Measurements from ENCODE around the gene TOP3A. TPM values are rescaled to one million over a fixed set of nuclear protein-coding genes. Genes with fewer than 3 reads are reported as not detected.

TOP3A gene
- total RNA-seq, 2 experiments from 2014 or later: 61.5 to 61.7 TPM

DNA sequence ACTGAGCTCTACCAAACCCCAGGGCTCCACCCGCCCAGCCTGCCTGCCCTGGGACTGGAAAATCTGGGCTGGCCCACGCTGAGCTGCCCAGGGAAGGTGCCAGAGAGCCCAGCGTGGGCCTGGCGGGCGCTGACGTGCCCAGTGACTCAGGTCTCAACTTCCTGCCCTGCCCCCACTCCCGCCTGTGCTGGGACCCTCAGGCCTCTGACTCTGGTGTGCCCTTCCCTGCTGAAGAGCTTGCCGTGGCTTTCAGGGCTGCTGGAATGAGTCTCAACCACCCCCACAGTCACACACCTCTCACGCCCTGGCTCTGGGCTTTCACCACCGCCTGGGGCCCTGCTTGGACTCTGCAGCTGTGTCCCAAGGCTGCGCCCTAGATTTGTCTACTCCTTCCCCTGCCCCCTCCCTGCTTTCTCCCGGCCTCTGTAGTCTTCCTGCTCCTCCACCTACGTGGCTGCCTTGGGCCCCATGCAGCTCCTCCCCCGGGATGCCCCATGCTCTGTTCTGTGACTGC is 79.0 kb downstream of the TOP3A start:
- Mint-ChIP-seq H3K27ac (no peak overlapping the region), H3K4me3 (no peak overlapping the region), H3K4me1 (peaks cover 2% of the 10 kb centered on the region), H3K27me3 (no peaks in the 10 kb centered on the region), H3K36me3 (no peaks in the 10 kb centered on the region), H3K9me3 (no peaks in the 10 kb centered on the region)
- POLR2A ChIA-PET: no interaction called here
- ATAC-seq (ENCODE audit: low read depth) (no peak), DNase-seq (no peak)

DNA sequence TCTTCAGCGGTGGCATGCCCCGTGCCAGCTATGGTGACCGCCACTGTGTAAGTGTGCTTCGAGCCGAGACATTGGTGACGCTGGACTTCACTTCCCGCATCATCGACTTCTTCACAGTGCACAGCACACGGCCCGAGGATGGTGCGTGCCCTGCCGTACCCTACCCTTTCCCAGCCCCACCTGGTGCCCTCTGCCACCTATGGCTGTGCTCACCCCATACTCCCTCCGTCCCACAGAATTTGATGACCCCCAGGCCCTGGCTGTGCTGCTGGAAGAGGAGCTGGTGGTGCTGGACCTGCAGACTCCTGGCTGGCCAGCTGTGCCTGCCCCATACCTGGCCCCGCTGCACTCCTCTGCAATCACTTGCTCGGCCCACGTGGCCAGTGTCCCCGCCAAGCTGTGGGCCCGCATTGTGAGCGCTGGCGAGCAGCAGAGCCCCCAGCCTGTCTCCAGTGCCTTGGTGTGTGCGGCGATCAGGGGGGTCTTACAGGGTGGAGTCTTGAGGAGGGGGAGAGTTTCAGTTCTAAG is 79.9 kb downstream of the TOP3A start:
- no peak for DNase-seq
- Mint-ChIP-seq H3K27me3 (no peaks in the 10 kb centered on the region), H3K4me3 (no peak overlapping the region), H3K36me3 (no peaks in the 10 kb centered on the region), H3K9me3 (no peaks in the 10 kb centered on the region), H3K4me1 (peaks cover 2% of the 10 kb centered on the region), H3K27ac (no peak overlapping the region)
- ATAC-seq (ENCODE audit: low read depth): no peak
- POLR2A ChIA-PET: no interaction called here

DNA sequence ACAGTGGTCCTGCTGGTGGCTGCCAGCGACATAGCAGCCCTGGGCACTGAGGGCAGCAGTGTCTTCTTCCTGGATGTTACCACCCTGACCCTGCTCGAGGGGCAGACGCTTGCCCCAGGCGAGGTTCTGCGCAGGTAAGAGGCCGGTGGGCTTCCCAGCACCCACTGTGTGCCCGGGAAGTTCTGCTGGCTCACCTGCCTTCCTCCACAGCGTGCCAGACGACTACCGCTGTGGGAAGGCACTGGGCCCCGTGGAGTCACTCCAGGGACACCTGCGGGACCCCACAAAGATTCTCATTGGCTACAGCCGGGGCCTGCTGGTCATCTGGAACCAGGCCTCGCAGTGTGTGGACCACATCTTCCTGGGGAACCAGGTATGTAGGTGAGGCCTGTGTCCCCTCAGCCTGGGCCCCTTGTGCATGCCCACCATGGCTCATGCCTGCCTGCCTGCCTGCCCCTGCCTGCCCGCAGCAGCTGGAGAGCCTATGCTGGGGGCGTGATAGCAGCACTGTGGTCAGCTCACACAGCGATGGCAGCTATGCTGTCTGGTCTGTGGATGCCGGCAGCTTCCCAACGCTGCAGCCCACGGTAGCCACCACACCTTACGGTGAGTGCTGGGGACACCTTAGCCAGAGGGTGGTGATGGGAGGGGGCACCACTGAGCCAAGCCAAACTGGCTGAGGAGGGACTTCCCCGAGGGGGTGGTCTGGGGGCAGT is 80.8 kb downstream of the TOP3A start:
- Mint-ChIP-seq H3K4me3 (no peak overlapping the region), H3K36me3 (no peaks in the 10 kb centered on the region), H3K9me3 (no peaks in the 10 kb centered on the region), H3K27ac (no peak overlapping the region), H3K27me3 (no peaks in the 10 kb centered on the region), H3K4me1 (peaks cover 2% of the 10 kb centered on the region)
- DNase-seq: no peak
- POLR2A ChIA-PET: no interaction called here
- no peak for ATAC-seq (ENCODE audit: low read depth)

DNA sequence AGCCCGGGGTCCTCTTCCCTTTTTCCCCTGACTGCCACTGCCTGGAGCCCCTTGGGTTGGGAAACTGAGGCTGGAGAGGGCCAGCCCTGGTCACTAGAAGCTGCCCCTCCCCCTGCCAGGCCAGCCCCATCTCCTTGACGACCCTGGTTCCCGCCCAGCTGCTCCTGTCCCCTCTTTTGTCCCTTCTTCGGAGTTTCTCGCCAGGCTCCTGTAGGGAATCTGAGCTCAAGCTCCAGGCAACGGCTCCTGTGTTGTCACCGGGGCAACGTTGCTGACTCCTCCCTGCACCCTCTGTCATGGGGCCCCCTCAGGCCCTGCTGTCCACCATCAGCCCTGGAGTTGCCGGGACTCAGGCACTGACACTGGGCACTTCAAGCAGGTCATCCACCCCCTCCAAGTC is 83.6 kb downstream of the TOP3A start:
- H3K4me1 Mint-ChIP-seq: peaks cover 17% of the 10 kb centered on the region
- no peak overlapping the region for H3K4me3 Mint-ChIP-seq
- no peaks in the 10 kb centered on the region for H3K9me3 Mint-ChIP-seq
- POLR2A ChIA-PET: no interaction called here
- H3K27ac Mint-ChIP-seq: no peak overlapping the region
- no peaks in the 10 kb centered on the region for H3K27me3 Mint-ChIP-seq
- H3K36me3 Mint-ChIP-seq: no peaks in the 10 kb centered on the region
- no peak for DNase-seq
- no peak for ATAC-seq (ENCODE audit: low read depth)

DNA sequence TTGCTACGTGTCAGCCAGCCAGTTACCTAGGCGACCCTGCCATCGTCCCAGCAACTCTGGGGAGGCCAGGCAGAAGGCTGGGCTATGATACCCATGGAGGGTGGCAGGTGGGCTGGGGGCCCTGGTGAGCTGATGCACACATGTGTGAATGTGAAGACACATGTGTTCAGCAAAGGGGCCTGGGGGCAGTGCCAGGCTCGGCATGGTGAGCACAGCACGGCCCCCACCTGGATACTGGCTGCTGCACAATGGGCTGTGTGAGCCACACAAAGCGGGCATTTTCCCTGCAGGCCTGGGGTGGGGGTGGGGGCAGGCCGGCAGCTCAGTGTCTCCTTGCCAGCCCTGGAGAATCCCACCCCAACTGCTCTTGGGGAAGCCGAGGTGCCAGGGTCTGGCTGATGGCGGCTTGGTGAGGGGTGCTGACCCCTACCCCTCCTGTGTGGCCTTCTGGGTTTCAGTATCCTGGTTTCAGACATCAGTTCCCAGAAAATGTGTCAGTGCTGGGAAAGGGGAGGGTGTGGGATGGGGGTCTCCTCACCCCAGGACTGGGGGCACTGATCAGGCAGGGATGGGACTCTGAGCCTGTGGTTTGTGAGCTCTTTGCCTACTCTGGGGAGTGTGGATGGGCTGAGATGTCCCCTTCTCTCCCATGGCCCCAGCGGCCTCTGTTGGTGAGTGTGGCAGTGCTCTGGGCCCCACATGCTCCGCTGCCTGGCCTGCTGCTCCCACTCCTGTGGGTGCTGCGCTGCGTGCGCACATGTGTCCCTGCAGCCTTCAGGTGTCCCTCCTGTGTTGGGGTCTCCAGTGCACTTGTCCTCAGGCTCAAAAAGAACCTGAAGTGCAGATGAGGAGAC is 84.3 kb downstream of the TOP3A start:
- H3K36me3 Mint-ChIP-seq: no peaks in the 10 kb centered on the region
- H3K4me1 Mint-ChIP-seq: peaks cover 17% of the 10 kb centered on the region
- no peaks in the 10 kb centered on the region for H3K27me3 Mint-ChIP-seq
- H3K9me3 Mint-ChIP-seq: no peaks in the 10 kb centered on the region
- no peak overlapping the region for H3K27ac Mint-ChIP-seq
- POLR2A ChIA-PET: no interaction called here
- no peak overlapping the region for H3K4me3 Mint-ChIP-seq
- DNase-seq (no peak), ATAC-seq (ENCODE audit: low read depth) (no peak)

DNA sequence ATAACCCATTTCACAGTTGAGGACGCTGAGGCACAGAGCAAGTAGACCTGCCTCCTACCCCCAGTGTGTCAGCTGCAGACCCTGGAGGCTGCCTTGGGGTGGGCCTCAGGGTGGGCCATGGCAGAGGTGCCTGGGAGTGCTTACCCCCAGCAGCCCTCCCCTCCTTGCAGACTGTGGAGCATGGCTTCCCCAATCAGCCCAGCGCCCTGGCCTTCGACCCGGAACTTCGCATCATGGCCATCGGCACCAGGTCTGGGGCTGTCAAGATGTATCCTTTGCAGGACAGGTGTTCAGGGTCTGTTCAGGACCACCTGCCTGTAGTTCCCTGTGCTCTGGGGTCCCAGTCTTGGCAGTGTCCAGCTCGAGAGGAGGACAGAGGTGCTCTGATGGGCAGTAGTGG is 85.0 kb downstream of the TOP3A start:
- no peak overlapping the region for H3K27ac Mint-ChIP-seq
- no peak for DNase-seq
- POLR2A ChIA-PET: interaction anchor here (0.8 kb wide), 1 partner anchor 8 kb away, joined by 3 read pairs; no protein-coding TSS in a partner anchor
- ATAC-seq (ENCODE audit: low read depth): no peak
- no peaks in the 10 kb centered on the region for H3K9me3 Mint-ChIP-seq
- H3K4me3 Mint-ChIP-seq: no peak overlapping the region
- H3K4me1 Mint-ChIP-seq: peaks cover 17% of the 10 kb centered on the region
- no peaks in the 10 kb centered on the region for H3K27me3 Mint-ChIP-seq
- no peaks in the 10 kb centered on the region for H3K36me3 Mint-ChIP-seq

DNA sequence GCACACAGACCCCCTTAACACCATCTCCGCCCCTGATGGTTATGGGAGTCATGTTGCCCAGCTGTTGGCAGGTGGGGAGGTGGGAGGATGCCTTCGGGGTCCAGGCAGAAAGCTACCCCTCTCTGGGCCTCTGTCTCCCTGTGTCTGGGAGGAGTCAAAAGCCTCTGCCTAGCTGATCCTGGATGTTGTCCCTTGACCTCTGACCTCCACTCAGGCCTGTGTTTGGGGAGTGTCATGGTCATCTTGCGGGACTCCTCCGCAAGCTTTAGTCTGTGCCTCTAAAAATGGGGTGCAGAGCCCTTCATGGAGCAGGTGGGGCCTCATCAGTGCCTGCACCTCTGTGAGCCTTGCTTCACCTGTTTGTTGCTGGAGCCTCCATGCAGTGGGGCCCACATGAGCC is 85.5 kb downstream of the TOP3A start:
- Mint-ChIP-seq H3K36me3 (no peaks in the 10 kb centered on the region), H3K4me3 (no peak overlapping the region), H3K9me3 (no peaks in the 10 kb centered on the region), H3K4me1 (peaks cover 17% of the 10 kb centered on the region), H3K27ac (no peak overlapping the region), H3K27me3 (no peaks in the 10 kb centered on the region)
- no peak for DNase-seq
- no peak for ATAC-seq (ENCODE audit: low read depth)
- POLR2A ChIA-PET: interaction anchor here (0.8 kb wide), 1 partner anchor 8 kb away, joined by 3 read pairs; no protein-coding TSS in a partner anchor

DNA sequence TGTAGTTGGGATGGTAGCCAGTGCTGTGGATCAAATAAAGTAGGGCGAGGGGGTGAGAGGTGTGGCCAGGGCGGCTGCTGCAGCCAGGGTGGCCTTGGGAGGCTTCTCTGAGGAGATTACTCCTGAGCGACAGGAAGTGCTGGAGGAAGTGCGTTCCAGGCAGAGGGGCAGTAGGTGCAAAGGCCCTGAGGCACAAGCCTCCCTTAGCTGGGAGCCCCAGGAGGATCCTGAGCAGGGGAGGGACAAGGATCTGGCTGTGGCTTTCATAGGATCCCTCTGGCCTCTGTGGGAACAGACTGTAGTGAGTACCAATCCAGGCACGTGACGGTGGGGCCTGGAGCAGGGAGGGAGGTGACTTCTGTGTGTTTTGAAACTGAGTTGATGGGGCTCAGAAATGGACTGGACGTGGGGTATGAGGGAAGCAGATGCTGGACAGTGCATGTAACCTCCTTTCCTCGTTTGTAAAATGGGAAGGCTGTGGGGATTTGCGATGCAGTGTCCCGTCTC is 86.6 kb downstream of the TOP3A start:
- Mint-ChIP-seq H3K36me3 (no peaks in the 10 kb centered on the region), H3K4me1 (peaks cover 17% of the 10 kb centered on the region), H3K9me3 (no peaks in the 10 kb centered on the region), H3K4me3 (no peak overlapping the region), H3K27me3 (no peaks in the 10 kb centered on the region), H3K27ac (peak overlapping the region; percentile 49)
- DNase-seq (no peak), ATAC-seq (ENCODE audit: low read depth) (no peak)
- POLR2A ChIA-PET: no interaction called here

DNA sequence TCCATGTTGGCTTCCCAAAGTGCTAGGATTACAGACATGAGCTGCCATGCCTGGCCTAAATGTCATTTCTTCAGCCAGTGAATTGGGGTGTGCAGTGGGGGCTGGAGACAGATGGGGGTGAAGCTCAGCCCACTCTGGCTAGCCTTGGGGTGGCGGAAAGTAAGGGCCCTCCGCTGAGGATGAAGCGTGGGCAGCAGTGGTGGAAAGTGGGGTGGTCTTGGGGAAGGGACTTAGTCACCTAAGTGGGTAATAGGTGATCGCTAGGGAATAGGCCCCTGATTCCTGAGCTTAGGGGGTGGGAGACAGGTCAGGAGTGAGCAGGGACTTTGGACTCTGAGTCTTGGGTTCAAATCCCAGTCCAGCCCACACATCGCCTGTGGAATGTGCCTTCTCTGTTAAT is 87.2 kb downstream of the TOP3A start:
- H3K27ac Mint-ChIP-seq: no peak overlapping the region
- no peak for DNase-seq
- no peaks in the 10 kb centered on the region for H3K27me3 Mint-ChIP-seq
- H3K9me3 Mint-ChIP-seq: no peaks in the 10 kb centered on the region
- POLR2A ChIA-PET: interaction anchor here (1.2 kb wide), 1 partner anchor 25 kb away, joined by 4 read pairs; no protein-coding TSS in a partner anchor
- no peaks in the 10 kb centered on the region for H3K36me3 Mint-ChIP-seq
- peaks cover 17% of the 10 kb centered on the region for H3K4me1 Mint-ChIP-seq
- no peak for ATAC-seq (ENCODE audit: low read depth)
- no peak overlapping the region for H3K4me3 Mint-ChIP-seq

DNA sequence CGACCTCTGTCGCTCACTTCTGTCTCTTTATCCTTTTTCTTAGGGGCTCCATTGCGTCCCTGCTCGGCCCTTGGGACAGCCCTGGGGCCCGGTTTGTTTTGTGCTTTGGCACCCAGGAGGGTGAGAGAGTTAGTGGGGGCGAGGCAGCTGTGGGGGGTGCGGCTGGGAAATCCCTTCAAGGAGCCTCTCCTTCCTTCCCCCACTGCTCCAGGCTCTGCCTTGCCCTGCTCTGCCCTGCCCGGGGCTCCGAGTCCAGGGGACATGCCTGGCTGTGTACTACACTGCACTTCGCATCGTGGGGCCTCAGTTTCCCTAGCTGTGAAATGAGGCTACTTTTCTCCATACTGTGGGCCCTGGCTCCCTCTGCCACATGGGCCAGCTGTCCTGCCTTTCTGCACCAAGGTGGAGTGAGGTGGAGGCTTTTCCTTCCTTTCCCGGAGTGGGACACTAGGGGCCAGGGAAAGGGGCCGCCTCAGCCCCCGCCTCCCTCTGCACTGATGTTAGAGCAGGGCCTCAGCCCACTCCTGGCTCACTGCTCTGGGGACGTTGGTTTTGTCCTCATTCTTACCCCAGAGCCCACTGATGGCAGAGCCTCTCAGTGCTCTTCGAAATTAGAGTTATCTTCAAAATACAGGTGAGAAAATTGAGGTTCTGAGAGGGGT is 88.4 kb downstream of the TOP3A start:
- Mint-ChIP-seq H3K4me1 (peaks cover 17% of the 10 kb centered on the region), H3K36me3 (no peaks in the 10 kb centered on the region), H3K9me3 (no peaks in the 10 kb centered on the region), H3K27me3 (no peaks in the 10 kb centered on the region), H3K4me3 (peak overlapping the region; percentile 96), H3K27ac (peak overlapping the region; percentile 96)
- POLR2A ChIA-PET: interaction anchor here (1.2 kb wide), 2 partner anchors 24 to 33 kb away, joined by 3 to 4 read pairs; no protein-coding TSS in a partner anchor
- ATAC-seq (ENCODE audit: low read depth) (no peak), DNase-seq (peak; percentile 43)

DNA sequence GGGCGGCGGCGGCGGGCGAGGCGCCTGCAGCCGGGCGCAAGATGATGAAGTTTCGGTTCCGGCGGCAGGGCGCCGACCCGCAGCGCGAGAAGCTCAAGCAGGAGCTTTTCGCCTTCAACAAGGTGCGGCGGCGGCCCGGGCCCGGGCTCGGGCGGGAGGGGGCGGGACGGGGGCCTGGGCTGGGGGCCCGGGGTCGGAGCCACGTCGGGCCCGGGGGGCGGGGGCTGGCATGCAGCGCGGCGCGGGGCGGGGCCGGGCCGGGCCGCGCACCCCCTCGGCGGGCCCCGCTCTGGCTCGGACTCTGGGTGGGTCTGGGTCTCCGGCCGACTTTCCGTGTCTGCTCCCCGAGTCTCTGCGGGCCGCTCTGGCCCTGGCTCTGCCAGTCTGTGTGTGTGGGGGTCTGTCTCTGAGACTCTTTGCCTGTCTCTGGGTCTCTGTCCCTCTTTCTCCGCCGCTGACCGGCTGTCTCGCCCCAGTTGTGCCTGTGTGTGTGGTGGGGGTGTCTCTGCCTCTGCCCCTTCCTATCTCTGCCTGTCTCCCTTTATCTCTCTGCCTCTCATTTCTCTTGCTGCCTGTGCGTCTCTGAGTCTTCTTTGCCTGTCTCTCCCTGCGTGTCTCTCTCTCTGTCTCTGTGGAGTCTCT is 89.0 kb downstream of the TOP3A start:
- POLR2A ChIA-PET: interaction anchor here (1.2 to 2.9 kb wide), 2 partner anchors 33 to 43 kb away, joined by 3 to 11 read pairs; partner anchors contain the start of gene ALKBH5
- peaks cover 17% of the 10 kb centered on the region for H3K4me1 Mint-ChIP-seq
- no peaks in the 10 kb centered on the region for H3K9me3 Mint-ChIP-seq
- peak; percentile 27 for ATAC-seq (ENCODE audit: low read depth)
- no peaks in the 10 kb centered on the region for H3K36me3 Mint-ChIP-seq
- H3K4me3 Mint-ChIP-seq: peak overlapping the region; percentile 96
- H3K27me3 Mint-ChIP-seq: no peaks in the 10 kb centered on the region
- no peak for DNase-seq
- H3K27ac Mint-ChIP-seq: peak overlapping the region; percentile 96

DNA sequence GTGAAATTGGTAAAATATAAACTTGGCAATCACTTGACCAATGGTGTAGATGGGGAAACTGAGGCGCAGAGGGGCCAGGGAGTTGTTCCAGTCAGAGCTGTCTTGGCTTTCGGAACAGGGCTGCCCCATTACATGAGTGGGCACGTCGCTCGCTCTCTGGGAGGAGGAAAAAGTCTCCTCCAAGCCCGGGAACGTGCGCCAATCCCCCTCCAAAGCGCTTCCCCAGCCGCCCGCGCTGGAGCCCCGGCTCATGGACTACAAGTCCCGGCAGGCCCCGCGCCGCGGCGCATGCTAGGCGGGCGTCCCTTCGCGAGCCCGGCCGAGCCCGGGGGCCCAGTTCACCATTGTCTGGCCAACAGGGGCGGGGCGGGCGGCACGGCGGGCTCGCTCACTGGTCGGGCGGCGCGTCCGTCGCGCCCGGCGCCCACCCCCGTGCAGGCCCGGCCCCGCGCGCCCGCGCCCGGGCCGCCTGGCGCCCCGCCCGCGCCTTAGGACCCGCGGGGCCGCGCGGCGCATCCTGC is 89.6 kb downstream of the TOP3A start, which contains the start of gene LLGL1:
LLGL1 (plus strand) TSS at position 515 of the 521 bp plus-strand sequence. CDS start 48 bp downstream, outside the sequence.
- H3K4me1 Mint-ChIP-seq: peaks cover 17% of the 10 kb centered on the region
- POLR2A ChIA-PET: interaction anchor here (2.9 kb wide), 1 partner anchor 42 kb away, joined by 11 read pairs; the partner anchor contains the start of gene ALKBH5
- peak; percentile 99 for DNase-seq
- no peaks in the 10 kb centered on the region for H3K27me3 Mint-ChIP-seq
- H3K4me3 Mint-ChIP-seq: peak within 1 kb of the TSS; percentile 96
- no peaks in the 10 kb centered on the region for H3K9me3 Mint-ChIP-seq
- ATAC-seq (ENCODE audit: low read depth): peak; percentile 99
- H3K27ac Mint-ChIP-seq: peak within 1 kb of the TSS; percentile 96
- no peaks in the 10 kb centered on the region for H3K36me3 Mint-ChIP-seq

All from activated naive CD8-positive, alpha-beta T cell treated with anti-CD3 and anti-CD28 coated beads, Interleukin-2, amount 10 ng/mL, durations not matched to agents 7 days and 5 days (primary cell).